Keratinocyte (primary cell): ENCODE measurements around the gene LIPT2. TPM values are rescaled to one million over a fixed set of nuclear protein-coding genes. Genes with fewer than 3 reads are reported as not detected.

ENCODE experiments used
- DNase-seq: peaks from one replicate; pipeline ENCODE4 v3.0.0-alpha.2; 2011; ENCODE audit warnings: low read depth, missing footprints, low spot score
- FAIRE-seq: peaks from 2 replicates; lab custom pipeline; 2011; peaks lifted over from hg19 to GRCh38; lab: Jason Lieb, UNC
- H2AFZ ChIP-seq: 2 replicates; pipeline ENCODE4 v1.6.0; 2012; ENCODE audit warnings: low read length, control low read depth, inconsistent platforms; ENCODE audit not compliant: control insufficient read depth
- H3K27ac ChIP-seq: 2 replicates; pipeline ENCODE4 v1.5.1; 2011; ENCODE audit warnings: low read length; ENCODE audit not compliant: control insufficient read depth, insufficient read depth
- H3K27me3 ChIP-seq: 3 replicates; pipeline ENCODE4 v1.6.0; 2011; ENCODE audit warnings: low read length; ENCODE audit not compliant: control insufficient read depth, insufficient read depth; ENCODE audit errors: extremely low read depth
- H3K36me3 ChIP-seq, 2 experiments: 2 replicates in 1 of 2; 3 replicates in 1 of 2; pipeline ENCODE4 v1.5.1; 2011; ENCODE audit warnings: low read length in 2 of 2, mild to moderate bottlenecking in 1 of 2; ENCODE audit not compliant: control insufficient read depth in 2 of 2, insufficient read depth in 2 of 2; ENCODE audit errors: extremely low read depth in 1 of 2
- H3K4me1 ChIP-seq: 3 replicates; pipeline ENCODE4 v1.5.1; 2011; ENCODE audit warnings: low read length; ENCODE audit not compliant: control insufficient read depth, insufficient read depth; ENCODE audit errors: extremely low read depth
- H3K4me2 ChIP-seq: 3 replicates; pipeline ENCODE4 v1.6.0; 2011; ENCODE audit warnings: low read depth, low read length; ENCODE audit not compliant: control insufficient read depth, insufficient read depth; ENCODE audit errors: extremely low read depth
- H3K4me3 ChIP-seq, 3 experiments: fragments of 200-600 bp in 1 of 3; sonication (generic) in 1 of 3; 2 replicates in 2 of 3; 3 replicates in 1 of 3; pipeline ENCODE4 v1.5.1; 2011 to 2016; ENCODE audit warnings: low read length in 3 of 3, mild to moderate bottlenecking in 3 of 3, control low read depth in 2 of 3, inconsistent platforms in 1 of 3, low read depth in 1 of 3, mixed read lengths in 1 of 3, mixed run types in 1 of 3, moderate library complexity in 1 of 3; ENCODE audit not compliant: control insufficient read depth in 2 of 3, insufficient read depth in 2 of 3; ENCODE audit errors: extremely low read depth in 1 of 3
- H3K79me2 ChIP-seq: 2 replicates; pipeline ENCODE4 v1.6.0; 2012; ENCODE audit warnings: low read length; ENCODE audit not compliant: control insufficient read depth, insufficient read depth
- H3K9ac ChIP-seq: 3 replicates; pipeline ENCODE4 v1.6.0; 2011; ENCODE audit warnings: low read length; ENCODE audit not compliant: control insufficient read depth, insufficient read depth; ENCODE audit errors: extremely low read depth
- H3K9me1 ChIP-seq: 3 replicates; pipeline ENCODE4 v1.6.0; 2011; ENCODE audit warnings: low read length; ENCODE audit not compliant: control insufficient read depth, insufficient read depth; ENCODE audit errors: extremely low read depth
- H3K9me3 ChIP-seq: 2 replicates; pipeline ENCODE4 v1.5.1; 2012; ENCODE audit warnings: low read depth, low read length; ENCODE audit not compliant: control insufficient read depth
- H4K20me1 ChIP-seq: 3 replicates; pipeline ENCODE4 v1.6.0; 2011; ENCODE audit warnings: low read length; ENCODE audit not compliant: control insufficient read depth, insufficient read depth; ENCODE audit errors: extremely low read depth
- CTCF ChIP-seq, 3 experiments: IDR thresholded peaks in 1 of 3; conservative IDR thresholded peaks in 1 of 3; optimal IDR thresholded peaks in 1 of 3; 2 replicates in 2 of 3; 3 replicates in 1 of 3; pipeline versions ENCODE3 to v1.5.1; 2011; ENCODE audit warnings: low read length in 3 of 3, mild to moderate bottlenecking in 3 of 3, moderate library complexity in 2 of 3, control low read depth in 1 of 3, inconsistent platforms in 1 of 3; ENCODE audit not compliant: insufficient read depth in 2 of 3; ENCODE audit errors: extremely low read depth in 1 of 3
- EZH2 ChIP-seq: IDR thresholded peaks from one replicate; pipeline ENCODE4 v1.6.1; 2012; ENCODE audit warnings: inconsistent platforms, mild to moderate bottlenecking, low read length, moderate library complexity
- dilution Hi-C: fragments of 300-500 bp; cut with MboI; formaldehyde crosslinking; loops from one replicate; pipeline ENCODE4 v1.7.0; 2020; ENCODE audit warnings: low sequenced_read_pairs; ENCODE audit not compliant: extremely low pct_ligation_motif_present
- polyA plus RNA-seq, 5 experiments: library from polyadenylated mRNA; depleted of rRNA in 3 of 5; stranded (reverse) in 3 of 5; stranded (forward) in 1 of 5; unstranded in 1 of 5; fragments of >200 nt; gene quantifications; 1 replicate in 1 of 5; 2 replicates in 3 of 5; 3 replicates in 1 of 5; pipeline versions ENCODE4 v1.2.1 to v1.2.3, GENCODE V29; 2011 to 2012; ENCODE audit warnings: missing spikeins in 2 of 5, low read depth in 1 of 5, low replicate concordance in 1 of 5

Gene LIPT2
- polyA plus RNA-seq, 1 donor (not counting 4 experiments of a cell fraction or from before 2014, with no cell fraction given), result 2.3 TPM

GRCh38 chr11:74465291-74465708, 28.2 kb downstream of the LIPT2 start:
- Histone ChIP-seq H3K4me3 (no peak overlapping the region), H3K79me2 (no peaks in the 10 kb centered on the region), H3K27me3 (peaks cover 38% of the 10 kb centered on the region), H3K9me3 (no peaks in the 10 kb centered on the region), H3K36me3 (no peaks in the 10 kb centered on the region), H3K4me2 (no peak overlapping the region), H2AFZ (no peak overlapping the region), H3K9me1 (no peaks in the 10 kb centered on the region), H3K4me1 (peaks cover 3% of the 10 kb centered on the region), H3K9ac (no peak overlapping the region), H3K27ac (no peak overlapping the region), H4K20me1 (no peaks in the 10 kb centered on the region)
- dilution Hi-C loops, result no loop called here
- FAIRE-seq (no peak), DNase-seq (no peak)
- TF ChIP-seq EZH2, result no peak
- TF ChIP-seq CTCF (optimal IDR thresholded peaks at IDR 0.05 in 1 of 3, IDR thresholded peaks at IDR 0.05 in 1 of 3, conservative IDR thresholded peaks at IDR 0.05 in 1 of 3; ENCODE audit: extremely low read depth in 1 of 3, insufficient read depth in 2 of 3, low read length in 3 of 3), result no peak

GRCh38 chr11:74464746-74465145, 28.8 kb downstream of the LIPT2 start:
- DNase-seq, result no peak
- TF ChIP-seq CTCF (optimal IDR thresholded peaks at IDR 0.05 in 1 of 3, IDR thresholded peaks at IDR 0.05 in 1 of 3, conservative IDR thresholded peaks at IDR 0.05 in 1 of 3; ENCODE audit: extremely low read depth in 1 of 3, insufficient read depth in 2 of 3, low read length in 3 of 3) (no peak), EZH2 (no peak)
- Histone ChIP-seq H2AFZ (no peak overlapping the region), H3K9me1 (no peaks in the 10 kb centered on the region), H3K27me3 (peaks cover 38% of the 10 kb centered on the region), H4K20me1 (no peaks in the 10 kb centered on the region), H3K27ac (no peak overlapping the region), H3K4me3 (no peak overlapping the region), H3K9ac (no peak overlapping the region), H3K79me2 (no peaks in the 10 kb centered on the region), H3K4me1 (peaks cover 3% of the 10 kb centered on the region), H3K36me3 (no peaks in the 10 kb centered on the region), H3K9me3 (no peaks in the 10 kb centered on the region), H3K4me2 (no peak overlapping the region)
- FAIRE-seq, result no peak
- dilution Hi-C loops, result no loop called here
